Measurements from ENCODE around the gene METAP2. TPM values are rescaled to one million over a fixed set of nuclear protein-coding genes. Genes with fewer than 3 reads are reported as not detected.

Gene METAP2
- total and polyA plus RNA-seq, 8 donors: 56.3 to 141 (median 112) TPM

Other genes with a start within 250 kb of the METAP2 start
- gene USP44, start 77.3 kb downstream of the METAP2 start, total RNA-seq: 10 to 100 TPM; 11.3 to 13.4 TPM
- gene USP44, start 77.3 kb downstream of the METAP2 start, polyA plus RNA-seq (ENCODE audit: insufficient read length in 6 of 6): 1 to 10 TPM; 3.4 to 4.8 (median 3.8) TPM

All from left lung (tissue), 8 donors.